Panc1 (cell line): ENCODE results near the gene RRAGA.

Experiments used
- POLR2AphosphoS5 ChIP-seq: IDR thresholded peaks from 2 replicates; pipeline ENCODE4 v1.6.1; 2012; ENCODE audit warnings: mild to moderate bottlenecking, low read depth, low read length, moderate library complexity
- REST ChIP-seq, 2 experiments: IDR thresholded peaks; 2 replicates each; pipeline ENCODE4 v1.6.1; 2011 to 2012; ENCODE audit warnings: low read depth in 2 of 2, control low read depth in 1 of 2, low read length in 1 of 2, mild to moderate bottlenecking in 1 of 2, moderate library complexity in 1 of 2; ENCODE audit not compliant: insufficient read depth in 1 of 2
- SIN3A ChIP-seq: IDR thresholded peaks from 2 replicates; pipeline ENCODE4 v1.6.1; 2012; ENCODE audit warnings: low read depth, mild to moderate bottlenecking, low read length, moderate library complexity, borderline replicate concordance; ENCODE audit not compliant: insufficient read depth
- TCF7L2 ChIP-seq: IDR thresholded peaks from 2 replicates; pipeline ENCODE4 v1.6.1; 2011; ENCODE audit warnings: mild to moderate bottlenecking, low read depth, low read length, inconsistent platforms
- TF ChIP-seq, protein P1 (sequence below): fragments of 450-650 bp; IDR thresholded peaks from 2 replicates; pipeline ENCODE4 v1.5.1; 2017; ENCODE audit warnings: mild to moderate bottlenecking

DNA sequence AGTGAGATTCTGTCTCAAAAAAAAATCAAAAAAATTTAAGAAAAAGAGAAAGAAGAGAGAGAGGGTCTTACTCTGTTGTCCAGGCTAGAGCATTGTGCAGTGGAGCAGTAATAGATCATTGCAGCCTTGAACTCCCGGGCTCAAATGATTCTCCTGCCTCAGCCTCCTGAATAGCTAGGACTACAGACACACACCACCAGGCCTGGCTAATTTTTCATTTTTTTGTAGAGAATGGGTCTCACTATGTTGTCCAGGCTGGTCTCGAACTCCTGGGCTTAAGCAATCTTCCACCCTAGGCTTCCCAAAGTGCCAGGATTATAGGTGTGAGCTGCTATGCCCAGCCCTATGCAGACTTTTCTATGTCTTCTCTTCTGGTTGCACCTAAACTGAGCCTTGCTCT, 25.0 kb downstream of the RRAGA start:
- TF ChIP-seq, protein P1, sequence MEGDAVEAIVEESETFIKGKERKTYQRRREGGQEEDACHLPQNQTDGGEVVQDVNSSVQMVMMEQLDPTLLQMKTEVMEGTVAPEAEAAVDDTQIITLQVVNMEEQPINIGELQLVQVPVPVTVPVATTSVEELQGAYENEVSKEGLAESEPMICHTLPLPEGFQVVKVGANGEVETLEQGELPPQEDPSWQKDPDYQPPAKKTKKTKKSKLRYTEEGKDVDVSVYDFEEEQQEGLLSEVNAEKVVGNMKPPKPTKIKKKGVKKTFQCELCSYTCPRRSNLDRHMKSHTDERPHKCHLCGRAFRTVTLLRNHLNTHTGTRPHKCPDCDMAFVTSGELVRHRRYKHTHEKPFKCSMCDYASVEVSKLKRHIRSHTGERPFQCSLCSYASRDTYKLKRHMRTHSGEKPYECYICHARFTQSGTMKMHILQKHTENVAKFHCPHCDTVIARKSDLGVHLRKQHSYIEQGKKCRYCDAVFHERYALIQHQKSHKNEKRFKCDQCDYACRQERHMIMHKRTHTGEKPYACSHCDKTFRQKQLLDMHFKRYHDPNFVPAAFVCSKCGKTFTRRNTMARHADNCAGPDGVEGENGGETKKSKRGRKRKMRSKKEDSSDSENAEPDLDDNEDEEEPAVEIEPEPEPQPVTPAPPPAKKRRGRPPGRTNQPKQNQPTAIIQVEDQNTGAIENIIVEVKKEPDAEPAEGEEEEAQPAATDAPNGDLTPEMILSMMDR, result no peak
- TF ChIP-seq POLR2AphosphoS5, result no peak
- TF ChIP-seq REST (IDR thresholded peaks at IDR 0.05; ENCODE audit: insufficient read depth in 1 of 2, low read depth in 2 of 2, low read length in 1 of 2), result no peak
- no peak for TF ChIP-seq SIN3A
- no peak for TF ChIP-seq TCF7L2
